Effector CD8-positive, alpha-beta T cell (primary cell): Measurements from ENCODE around the gene STT3A.

Experiments used
- DNase-seq: peaks from one replicate; lab custom pipeline; 2025; lab: John Stamatoyannopoulos, UW

Gene STT3A

GRCh38 chr11:125663910-125664309 is 71.3 kb downstream of the STT3A start:
- DNase-seq = no peak

GRCh38 chr11:125667151-125667550 is 74.5 kb downstream of the STT3A start:
- no peak for DNase-seq

GRCh38 chr11:125670172-125670571 is 77.5 kb downstream of the STT3A start:
- DNase-seq = no peak

- DNase-seq = no peak
These were observed 78.9 kb downstream of the STT3A start for GRCh38 chr11:125671561-125671960.
